Pons (tissue), 1 donor: ENCODE measurements around the gene TMEM263.

Source experiments
- DNase-seq: peaks from one replicate; pipeline ENCODE4 v3.0.0-alpha.2; 2016; ENCODE audit warnings: low spot score

Gene TMEM263

DNA sequence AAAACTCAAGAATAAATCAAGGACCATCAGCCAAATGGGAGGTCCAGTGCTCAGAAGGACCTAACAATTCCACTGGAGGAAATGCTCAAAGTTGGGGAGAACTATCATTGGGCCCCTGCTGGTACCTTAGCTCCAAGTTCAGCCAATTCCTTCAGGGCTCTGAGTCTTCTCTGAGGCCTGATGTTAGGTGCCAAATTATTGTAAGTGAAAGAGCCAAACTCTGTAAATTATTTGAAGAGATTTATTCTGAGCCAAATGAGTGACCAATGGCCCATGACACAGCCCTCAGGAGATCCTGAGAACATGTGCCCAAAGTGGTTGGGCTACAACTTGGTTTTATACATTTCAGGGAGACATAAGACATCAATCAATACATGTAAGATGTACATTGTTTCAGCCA is 8.2 kb upstream of the TMEM263 start:
- DNase-seq = no peak

GRCh38 chr12:106950591-106950990 is 5.1 kb upstream of the TMEM263 start:
- no peak for DNase-seq

GRCh38 chr12:106953352-106954250 is 2.1 kb upstream of the TMEM263 start:
- no peak for DNase-seq

DNA sequence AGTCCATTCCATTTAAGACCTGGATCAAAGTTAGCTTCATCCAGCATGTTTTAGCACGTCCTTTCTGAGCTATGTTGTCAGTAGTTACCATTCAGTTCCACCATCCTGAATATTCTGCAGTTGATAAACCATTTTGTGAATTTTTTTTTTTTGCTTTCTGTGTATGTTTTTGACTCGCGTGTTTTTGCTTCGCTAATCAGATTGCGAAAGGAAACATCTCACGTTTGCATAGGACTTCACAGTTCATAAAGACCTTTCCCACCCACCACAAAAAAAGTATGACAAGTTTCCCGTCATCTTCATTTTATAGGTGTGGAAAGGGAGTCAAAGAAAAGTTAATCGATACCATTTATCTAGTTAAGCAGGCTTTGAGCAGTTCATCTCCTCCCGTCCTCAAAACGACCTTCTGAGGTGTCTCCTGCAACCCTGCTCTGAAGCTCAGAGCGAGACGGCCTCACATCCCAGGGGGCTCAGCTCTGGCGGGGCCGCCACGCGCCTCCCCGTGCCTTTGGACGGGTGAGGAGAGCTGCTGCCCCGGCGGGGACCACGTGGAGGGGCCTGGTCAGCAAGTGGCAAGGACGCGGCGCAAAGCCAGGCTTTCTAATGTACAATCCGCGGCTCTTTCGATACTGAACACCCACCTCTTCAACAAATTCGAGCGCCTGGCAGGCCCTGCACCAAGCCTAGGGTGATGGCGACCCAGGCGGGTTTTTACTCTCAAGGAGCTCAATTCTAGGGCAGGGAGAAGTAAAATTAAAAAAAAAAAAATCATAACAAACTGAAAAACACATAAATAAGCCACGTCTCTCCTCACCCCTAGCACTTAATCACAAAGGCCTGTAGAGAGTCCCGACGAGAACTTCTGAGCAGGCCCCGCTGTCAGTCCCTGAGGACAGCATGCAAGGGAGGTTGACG is 988 bp upstream of the TMEM263 start:
- DNase-seq = peak; percentile 20

DNA sequence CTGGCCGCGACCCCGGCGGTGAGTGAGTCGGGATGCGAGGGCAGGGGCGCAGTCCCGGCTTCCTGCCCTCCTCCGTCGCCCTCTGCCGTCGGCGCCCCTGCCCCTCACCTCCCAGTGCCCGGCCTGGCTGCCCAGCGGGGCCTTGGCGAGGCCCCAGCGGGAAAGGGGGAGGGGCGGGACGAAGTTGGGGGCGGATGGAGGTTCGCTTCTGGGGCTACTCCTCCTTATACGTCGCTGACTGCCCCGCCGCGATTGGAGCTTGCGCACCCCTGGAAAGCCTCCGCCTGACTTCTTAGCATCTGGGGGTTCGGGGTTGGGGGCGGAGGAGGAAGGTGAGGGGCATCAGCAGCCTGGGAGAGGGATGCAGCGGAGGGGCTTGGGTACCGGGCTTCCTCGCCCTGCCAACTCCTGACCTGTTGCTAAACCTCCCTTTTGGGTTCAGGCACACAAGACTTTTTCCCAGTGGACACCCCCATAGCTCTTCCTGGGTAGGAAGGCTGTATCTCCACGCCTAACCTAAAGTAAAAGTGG is 406 bp downstream of the TMEM263 start:
- DNase-seq = peak; percentile 35

DNA sequence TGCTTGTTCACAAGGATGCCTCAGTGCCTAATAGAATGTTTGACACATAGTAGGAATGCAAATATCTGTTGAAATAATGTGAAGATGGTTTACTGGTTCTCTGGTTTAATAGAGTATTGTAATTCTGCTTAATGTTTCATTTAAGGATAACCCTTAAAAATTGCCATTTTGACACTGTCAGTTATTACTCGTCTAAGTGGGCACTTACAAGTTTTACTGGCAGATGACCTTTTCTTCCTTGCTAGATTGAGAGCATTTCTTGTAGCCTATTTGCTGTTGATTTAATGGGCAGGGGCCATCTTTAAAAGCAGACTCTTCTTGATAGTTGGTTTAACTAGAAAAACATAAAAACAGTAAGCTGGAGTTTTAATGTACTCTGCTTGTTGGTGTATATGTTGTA is 1.9 kb downstream of the TMEM263 start:
- no peak for DNase-seq

GRCh38 chr12:106960443-106960842 is 4.7 kb downstream of the TMEM263 start:
- no peak for DNase-seq

GRCh38 chr12:106962286-106962685 is 6.6 kb downstream of the TMEM263 start:
- DNase-seq = no peak

DNA sequence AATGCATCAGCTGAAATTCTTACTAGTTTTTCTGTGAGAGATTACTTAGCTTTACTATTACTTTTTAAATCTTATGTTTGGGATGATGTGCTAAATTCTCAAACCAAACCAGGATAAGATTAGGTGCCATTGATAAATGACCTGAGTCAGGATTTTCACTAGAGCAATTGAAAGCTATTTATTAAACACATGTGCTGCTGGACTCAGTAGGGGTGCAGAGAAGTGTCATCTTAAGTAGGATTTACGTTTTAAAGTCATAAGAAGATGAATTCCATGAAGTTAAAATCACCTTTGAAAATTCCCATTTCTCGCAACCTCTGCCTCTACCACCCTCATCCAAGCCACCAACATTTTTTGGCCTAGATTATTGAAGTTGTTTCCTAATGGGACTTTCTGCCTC is 8.8 kb downstream of the TMEM263 start:
- no peak for DNase-seq

- DNase-seq = no peak
Measured at GRCh38 chr12:106971065-106971464, 15.4 kb downstream of the TMEM263 start.

GRCh38 chr12:106973545-106973944 is 17.8 kb downstream of the TMEM263 start:
- DNase-seq = no peak

GRCh38 chr12:106974511-106974910 is 18.8 kb downstream of the TMEM263 start:
- no peak for DNase-seq

- DNase-seq = no peak
Measured at GRCh38 chr12:106975098-106975497, 19.4 kb downstream of the TMEM263 start.

GRCh38 chr12:106975993-106976658 is 20.4 kb downstream of the TMEM263 start:
- no peak for DNase-seq

DNA sequence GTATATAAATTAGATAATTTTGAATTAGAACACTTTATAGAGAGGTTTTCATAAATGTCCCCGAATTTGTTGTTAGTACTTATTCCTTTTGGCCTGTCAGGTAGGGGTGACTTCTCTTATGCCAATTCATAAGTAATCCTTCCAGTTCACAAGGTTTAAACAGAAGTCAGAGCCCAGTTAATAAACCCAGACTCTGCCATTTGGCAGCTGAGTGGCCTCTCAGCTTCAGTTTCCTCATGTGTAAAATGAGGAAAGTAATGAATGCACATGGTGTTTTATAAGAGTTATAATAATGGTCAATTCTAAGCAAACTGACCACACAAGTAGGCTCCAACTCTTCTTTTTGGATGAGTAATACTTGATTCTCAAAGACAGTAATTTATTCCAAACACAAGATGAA is 21.0 kb downstream of the TMEM263 start:
- DNase-seq = no peak

- DNase-seq = peak; percentile 55
Measured at GRCh38 chr12:106978035-106978800, 22.5 kb downstream of the TMEM263 start.

- DNase-seq = no peak
Measured at GRCh38 chr12:106980944-106981343, 25.2 kb downstream of the TMEM263 start.

DNA sequence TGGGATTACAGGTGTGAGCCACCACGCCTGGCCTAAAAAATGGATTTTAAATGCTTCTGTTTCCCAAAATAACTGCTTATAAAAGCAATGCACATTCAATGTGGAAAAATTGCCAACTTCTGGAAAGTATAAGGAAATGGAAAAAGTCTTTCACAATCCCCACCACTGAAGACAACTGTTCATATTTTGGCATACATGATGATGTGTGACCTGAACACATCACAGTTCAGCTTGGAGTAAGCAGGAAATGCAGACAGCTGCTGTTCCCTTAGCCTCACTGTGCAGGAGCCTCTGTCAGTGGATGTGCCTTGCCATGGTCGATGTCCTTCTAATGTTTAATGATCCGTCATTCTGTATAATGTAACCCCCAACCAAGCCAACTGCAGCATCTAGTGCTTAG is 26.1 kb downstream of the TMEM263 start:
- DNase-seq = no peak

GRCh38 chr12:106982229-106982628 is 26.5 kb downstream of the TMEM263 start:
- DNase-seq = no peak

GRCh38 chr12:106984588-106985137 is 29.0 kb downstream of the TMEM263 start:
- DNase-seq = no peak

GRCh38 chr12:106985479-106985878 is 29.8 kb downstream of the TMEM263 start:
- DNase-seq = no peak
